Measurements from ENCODE around the gene CCN5.

The CCN5 gene

DNA sequence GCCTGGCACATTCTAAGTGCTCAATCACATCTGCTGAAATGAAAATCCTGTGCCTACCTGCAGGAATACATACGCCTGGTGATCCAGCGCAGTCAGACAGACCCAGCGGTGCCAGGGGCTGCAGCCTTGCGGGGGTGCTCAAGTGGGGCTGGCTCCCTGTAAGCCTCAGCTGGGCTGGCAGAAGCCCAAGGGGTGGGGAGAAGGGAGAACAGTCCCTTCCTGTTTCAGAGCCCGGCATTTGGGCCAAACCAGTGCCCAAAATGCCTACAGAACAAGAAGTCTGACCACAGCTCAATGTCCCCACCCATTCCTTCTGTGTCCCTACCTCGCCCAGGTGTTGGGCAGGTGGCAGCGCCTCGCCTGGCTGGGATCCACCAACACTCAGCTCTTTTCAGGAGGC, 53.1 kb downstream of the CCN5 start:
- H3K36me3 ChIP-seq (ENCODE audit: low read length): no peaks in the 10 kb centered on the region
- no peaks in the 10 kb centered on the region for H3F3A ChIP-seq (ENCODE audit: insufficient read depth)
- no peaks in the 10 kb centered on the region for H3K9me2 ChIP-seq (replicated peaks; ENCODE audit: insufficient read depth, low read length)
- no peaks in the 10 kb centered on the region for H3K79me2 ChIP-seq (ENCODE audit: insufficient read depth, low read length)
- no peaks in the 10 kb centered on the region for H3K9me3 ChIP-seq (ENCODE audit: insufficient read depth, low read length)
- no peak overlapping the region for H3K27ac ChIP-seq (ENCODE audit: low read depth, low read length)
- H3K4me2 ChIP-seq (ENCODE audit: low read depth, low read length, poor library complexity, severe bottlenecking): no peak overlapping the region
- no peaks in the 10 kb centered on the region for H3K27me3 ChIP-seq (ENCODE audit: low read length)
- H4K20me1 ChIP-seq (ENCODE audit: low read depth, low read length): no peaks in the 10 kb centered on the region
- no peak overlapping the region for H3K9ac ChIP-seq (ENCODE audit: low read length)
- H3K4me3 ChIP-seq (ENCODE audit: insufficient read depth, low read length, poor library complexity, severe bottlenecking): no peak overlapping the region
- TF ChIP-seq, protein P1, sequence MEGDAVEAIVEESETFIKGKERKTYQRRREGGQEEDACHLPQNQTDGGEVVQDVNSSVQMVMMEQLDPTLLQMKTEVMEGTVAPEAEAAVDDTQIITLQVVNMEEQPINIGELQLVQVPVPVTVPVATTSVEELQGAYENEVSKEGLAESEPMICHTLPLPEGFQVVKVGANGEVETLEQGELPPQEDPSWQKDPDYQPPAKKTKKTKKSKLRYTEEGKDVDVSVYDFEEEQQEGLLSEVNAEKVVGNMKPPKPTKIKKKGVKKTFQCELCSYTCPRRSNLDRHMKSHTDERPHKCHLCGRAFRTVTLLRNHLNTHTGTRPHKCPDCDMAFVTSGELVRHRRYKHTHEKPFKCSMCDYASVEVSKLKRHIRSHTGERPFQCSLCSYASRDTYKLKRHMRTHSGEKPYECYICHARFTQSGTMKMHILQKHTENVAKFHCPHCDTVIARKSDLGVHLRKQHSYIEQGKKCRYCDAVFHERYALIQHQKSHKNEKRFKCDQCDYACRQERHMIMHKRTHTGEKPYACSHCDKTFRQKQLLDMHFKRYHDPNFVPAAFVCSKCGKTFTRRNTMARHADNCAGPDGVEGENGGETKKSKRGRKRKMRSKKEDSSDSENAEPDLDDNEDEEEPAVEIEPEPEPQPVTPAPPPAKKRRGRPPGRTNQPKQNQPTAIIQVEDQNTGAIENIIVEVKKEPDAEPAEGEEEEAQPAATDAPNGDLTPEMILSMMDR (IDR thresholded peaks at IDR 0.05; ENCODE audit: insufficient read depth, low read length, poor library complexity, severe bottlenecking): no peak
- no peak for TF ChIP-seq EZH2phosphoT487 (conservative IDR thresholded peaks at IDR 0.05; ENCODE audit: low read length)
- H2AFZ ChIP-seq (ENCODE audit: low read depth, low read length, severe bottlenecking): no peak overlapping the region

DNA sequence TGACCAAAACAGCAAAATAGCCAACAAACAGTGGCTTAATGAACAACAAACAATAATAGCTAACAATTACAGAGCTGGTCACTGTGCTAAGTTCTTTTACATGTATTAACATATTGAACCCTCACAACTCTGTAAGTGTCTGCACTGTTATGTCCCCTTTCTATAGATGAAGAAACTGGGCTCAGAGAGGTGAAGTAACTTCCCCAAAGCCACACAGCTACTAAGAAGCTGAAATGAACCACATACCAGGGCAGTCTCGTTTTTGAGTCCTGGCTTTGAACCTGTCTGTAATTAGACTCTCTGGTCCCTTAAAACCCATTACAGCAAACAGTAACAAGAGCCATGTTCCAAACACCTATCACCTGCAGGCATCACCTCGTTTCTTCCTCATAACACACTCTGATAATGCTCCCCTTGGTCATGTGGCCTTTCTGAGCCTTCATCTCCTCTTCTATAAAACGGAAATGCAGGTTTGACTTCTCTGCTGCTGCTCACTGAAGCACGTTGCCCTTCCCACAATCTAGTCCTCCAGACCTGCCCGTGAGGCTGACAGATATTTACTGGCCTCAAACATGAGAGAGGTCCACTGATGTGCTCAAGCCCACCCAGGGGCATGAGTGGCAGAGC, 53.8 kb downstream of the CCN5 start:
- H3K27me3 ChIP-seq (ENCODE audit: low read length): no peaks in the 10 kb centered on the region
- H3K9me3 ChIP-seq (ENCODE audit: insufficient read depth, low read length): no peaks in the 10 kb centered on the region
- no peak overlapping the region for H2AFZ ChIP-seq (ENCODE audit: low read depth, low read length, severe bottlenecking)
- no peaks in the 10 kb centered on the region for H3K36me3 ChIP-seq (ENCODE audit: low read length)
- H3K4me3 ChIP-seq (ENCODE audit: insufficient read depth, low read length, poor library complexity, severe bottlenecking): no peak overlapping the region
- no peak for TF ChIP-seq EZH2phosphoT487 (conservative IDR thresholded peaks at IDR 0.05; ENCODE audit: low read length)
- TF ChIP-seq, protein P1 (IDR thresholded peaks at IDR 0.05; ENCODE audit: insufficient read depth, low read length, poor library complexity, severe bottlenecking): no peak
- H4K20me1 ChIP-seq (ENCODE audit: low read depth, low read length): no peaks in the 10 kb centered on the region
- H3K9ac ChIP-seq (ENCODE audit: low read length): no peak overlapping the region
- no peak overlapping the region for H3K4me2 ChIP-seq (ENCODE audit: low read depth, low read length, poor library complexity, severe bottlenecking)
- H3K27ac ChIP-seq (ENCODE audit: low read depth, low read length): no peak overlapping the region
- no peaks in the 10 kb centered on the region for H3K79me2 ChIP-seq (ENCODE audit: insufficient read depth, low read length)
- H3F3A ChIP-seq (ENCODE audit: insufficient read depth): no peaks in the 10 kb centered on the region
- H3K9me2 ChIP-seq (replicated peaks; ENCODE audit: insufficient read depth, low read length): no peaks in the 10 kb centered on the region

DNA sequence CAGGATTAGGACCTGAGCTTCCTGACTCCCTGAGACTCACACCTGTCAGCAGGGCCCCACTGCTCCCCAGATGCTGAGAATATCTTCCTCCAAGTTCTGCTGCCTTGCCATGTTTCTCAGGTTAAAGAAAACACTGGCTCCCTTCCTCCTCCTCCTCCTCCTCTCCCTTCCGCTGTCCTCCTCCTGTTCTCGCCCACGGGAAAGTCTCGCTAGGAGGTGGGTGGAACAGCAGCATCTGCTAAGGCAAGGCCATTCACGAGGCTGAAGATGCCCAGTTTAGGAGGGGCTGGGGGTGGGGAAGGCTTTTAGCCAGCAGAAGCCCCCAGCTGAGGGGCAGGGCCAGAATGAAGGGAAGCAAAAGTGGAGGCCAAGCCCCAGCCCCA, 54.3 kb downstream of the CCN5 start:
- no peaks in the 10 kb centered on the region for H3F3A ChIP-seq (ENCODE audit: insufficient read depth)
- H3K27me3 ChIP-seq (ENCODE audit: low read length): no peaks in the 10 kb centered on the region
- no peak overlapping the region for H2AFZ ChIP-seq (ENCODE audit: low read depth, low read length, severe bottlenecking)
- H4K20me1 ChIP-seq (ENCODE audit: low read depth, low read length): no peaks in the 10 kb centered on the region
- H3K79me2 ChIP-seq (ENCODE audit: insufficient read depth, low read length): no peaks in the 10 kb centered on the region
- H3K4me3 ChIP-seq (ENCODE audit: insufficient read depth, low read length, poor library complexity, severe bottlenecking): no peak overlapping the region
- H3K27ac ChIP-seq (ENCODE audit: low read depth, low read length): no peak overlapping the region
- H3K36me3 ChIP-seq (ENCODE audit: low read length): no peaks in the 10 kb centered on the region
- no peaks in the 10 kb centered on the region for H3K9me2 ChIP-seq (replicated peaks; ENCODE audit: insufficient read depth, low read length)
- TF ChIP-seq EZH2phosphoT487 (conservative IDR thresholded peaks at IDR 0.05; ENCODE audit: low read length): no peak
- TF ChIP-seq, protein P1 (IDR thresholded peaks at IDR 0.05; ENCODE audit: insufficient read depth, low read length, poor library complexity, severe bottlenecking): no peak
- H3K9ac ChIP-seq (ENCODE audit: low read length): no peak overlapping the region
- no peak overlapping the region for H3K4me2 ChIP-seq (ENCODE audit: low read depth, low read length, poor library complexity, severe bottlenecking)
- no peaks in the 10 kb centered on the region for H3K9me3 ChIP-seq (ENCODE audit: insufficient read depth, low read length)
